Measurements from ENCODE around the gene PEF1.

The PEF1 gene

GRCh38 chr1:31627301-31627929, 17.3 kb downstream of the PEF1 start:
- no peak for DNase-seq (ENCODE audit: low read depth)
- TF ChIP-seq, protein P1, sequence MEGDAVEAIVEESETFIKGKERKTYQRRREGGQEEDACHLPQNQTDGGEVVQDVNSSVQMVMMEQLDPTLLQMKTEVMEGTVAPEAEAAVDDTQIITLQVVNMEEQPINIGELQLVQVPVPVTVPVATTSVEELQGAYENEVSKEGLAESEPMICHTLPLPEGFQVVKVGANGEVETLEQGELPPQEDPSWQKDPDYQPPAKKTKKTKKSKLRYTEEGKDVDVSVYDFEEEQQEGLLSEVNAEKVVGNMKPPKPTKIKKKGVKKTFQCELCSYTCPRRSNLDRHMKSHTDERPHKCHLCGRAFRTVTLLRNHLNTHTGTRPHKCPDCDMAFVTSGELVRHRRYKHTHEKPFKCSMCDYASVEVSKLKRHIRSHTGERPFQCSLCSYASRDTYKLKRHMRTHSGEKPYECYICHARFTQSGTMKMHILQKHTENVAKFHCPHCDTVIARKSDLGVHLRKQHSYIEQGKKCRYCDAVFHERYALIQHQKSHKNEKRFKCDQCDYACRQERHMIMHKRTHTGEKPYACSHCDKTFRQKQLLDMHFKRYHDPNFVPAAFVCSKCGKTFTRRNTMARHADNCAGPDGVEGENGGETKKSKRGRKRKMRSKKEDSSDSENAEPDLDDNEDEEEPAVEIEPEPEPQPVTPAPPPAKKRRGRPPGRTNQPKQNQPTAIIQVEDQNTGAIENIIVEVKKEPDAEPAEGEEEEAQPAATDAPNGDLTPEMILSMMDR (IDR thresholded peaks at IDR 0.05; ENCODE audit: control insufficient read depth, extremely low read depth, insufficient read depth) = no peak
- no peak overlapping the region for H3K4me3 ChIP-seq (ENCODE audit: low read depth, low read length)

GRCh38 chr1:31626223-31627207, 18.2 kb downstream of the PEF1 start:
- no peak for DNase-seq (ENCODE audit: low read depth)
- TF ChIP-seq, protein P1 (IDR thresholded peaks at IDR 0.05; ENCODE audit: control insufficient read depth, extremely low read depth, insufficient read depth) = no peak
- H3K4me3 ChIP-seq (ENCODE audit: low read depth, low read length) = no peak overlapping the region

- DNase-seq (ENCODE audit: low read depth) = no peak
- no peak overlapping the region for H3K4me3 ChIP-seq (ENCODE audit: low read depth, low read length)
- TF ChIP-seq, protein P1 (IDR thresholded peaks at IDR 0.05; ENCODE audit: control insufficient read depth, extremely low read depth, insufficient read depth) = no peak
Observed at GRCh38 chr1:31625561-31626222, 19.0 kb downstream of the PEF1 start.

DNA sequence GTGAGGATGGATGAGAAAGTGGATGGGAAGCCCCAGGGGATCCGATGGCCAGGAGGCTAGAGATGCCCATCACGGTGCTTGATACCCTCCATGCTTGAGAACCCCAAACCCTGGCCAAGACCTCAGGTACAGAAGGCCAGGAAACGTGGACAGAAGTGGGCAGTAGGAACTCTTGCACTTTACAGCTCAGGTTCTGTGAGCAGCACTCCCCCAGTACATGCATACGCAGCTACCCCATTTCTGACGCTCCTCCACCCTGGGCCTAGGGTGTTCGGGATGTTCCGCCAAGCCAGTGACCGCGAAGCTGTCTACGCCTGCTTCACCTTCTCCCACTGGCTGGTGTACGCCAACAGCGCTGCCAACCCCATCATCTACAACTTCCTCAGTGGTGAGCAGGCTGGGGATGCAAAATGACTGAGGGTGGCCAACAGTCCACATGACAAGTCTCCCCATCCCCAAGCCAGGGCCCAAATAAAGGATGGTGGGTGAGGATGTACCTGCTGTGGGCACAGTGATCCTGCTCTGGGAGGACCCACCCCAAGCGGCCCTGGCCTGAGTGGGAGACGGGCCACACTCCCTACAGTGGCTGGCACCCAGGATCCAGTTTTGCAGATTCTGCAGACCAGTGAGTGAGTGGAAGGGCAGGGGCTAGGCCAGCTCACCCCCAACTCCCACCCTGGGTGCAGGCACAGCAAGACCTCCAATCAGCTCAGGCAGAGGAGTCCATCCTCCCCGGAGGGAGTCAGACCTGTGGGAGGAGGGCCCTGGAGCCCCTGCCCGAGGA, 19.8 kb downstream of the PEF1 start:
- no peak overlapping the region for H3K4me3 ChIP-seq (ENCODE audit: low read depth, low read length)
- DNase-seq (ENCODE audit: low read depth) = no peak
- TF ChIP-seq, protein P1 (IDR thresholded peaks at IDR 0.05; ENCODE audit: control insufficient read depth, extremely low read depth, insufficient read depth) = no peak

DNA sequence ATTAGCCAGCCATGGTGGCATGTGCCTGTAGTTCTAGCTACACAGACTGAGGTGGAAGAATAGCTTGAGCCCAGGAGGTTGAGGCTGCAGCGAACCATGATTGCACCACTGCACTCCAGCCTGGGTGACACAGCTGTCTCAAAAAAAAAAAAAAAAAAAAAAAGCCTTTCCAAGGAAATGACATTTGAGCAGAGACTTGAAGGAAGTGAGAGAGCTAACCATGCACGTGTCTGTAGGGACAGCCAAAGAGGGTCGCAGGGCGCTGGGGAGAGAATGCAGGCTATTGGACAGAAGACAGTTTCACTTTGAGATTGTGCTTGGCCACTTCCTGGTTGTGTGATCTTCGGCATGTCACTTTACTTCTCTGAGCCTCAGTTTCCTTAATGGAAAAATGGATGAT, 20.4 kb downstream of the PEF1 start:
- TF ChIP-seq, protein P1 (IDR thresholded peaks at IDR 0.05; ENCODE audit: control insufficient read depth, extremely low read depth, insufficient read depth) = no peak
- no peak for DNase-seq (ENCODE audit: low read depth)

DNA sequence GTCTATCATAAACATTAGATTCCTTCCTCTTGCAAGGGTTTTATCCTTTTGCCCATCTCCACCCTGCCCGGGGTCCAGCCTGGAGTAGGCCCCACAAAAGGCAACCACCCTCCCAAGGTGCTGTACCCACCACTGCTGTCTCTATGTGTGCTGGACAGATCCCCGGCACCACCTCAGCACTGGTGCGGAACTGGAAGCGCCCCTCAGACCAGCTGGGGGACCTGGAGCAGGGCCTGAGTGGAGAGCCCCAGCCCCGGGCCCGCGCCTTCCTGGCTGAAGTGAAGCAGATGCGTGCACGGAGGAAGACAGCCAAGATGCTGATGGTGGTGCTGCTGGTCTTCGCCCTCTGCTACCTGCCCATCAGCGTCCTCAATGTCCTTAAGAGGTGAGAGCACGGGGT, 21.3 kb downstream of the PEF1 start:
- no peak for DNase-seq (ENCODE audit: low read depth)

More for the DNA sequence above, 20.4 kb downstream of the PEF1 start:
- no peak overlapping the region for H3K4me3 ChIP-seq (ENCODE audit: low read depth, low read length)

More for the DNA sequence above, 21.3 kb downstream of the PEF1 start:
- H3K4me3 ChIP-seq (ENCODE audit: low read depth, low read length) = no peak overlapping the region
- TF ChIP-seq, protein P1 (IDR thresholded peaks at IDR 0.05; ENCODE audit: control insufficient read depth, extremely low read depth, insufficient read depth) = no peak

All from LNCaP clone FGC (cell line).